ENCODE results near the gene SORCS1. TPM values are rescaled to one million over a fixed set of nuclear protein-coding genes. Genes with fewer than 3 reads are reported as not detected.

Gene SORCS1
- total and polyA plus RNA-seq, 2 of the 13 experiments (the other 11 are each of a cell fraction or from before 2014, with no cell fraction given): not detected

GRCh38 chr10:107169516-107169915 is 5.0 kb upstream of the SORCS1 start:
- DNase-seq (ENCODE audit: low spot score) (no peak), ATAC-seq (no peak), FAIRE-seq (no peak)
- TF ChIP-seq AGO2 (optimal IDR thresholded peaks at IDR 0.05; ENCODE audit: low read depth, low read length): no peak
- no peak for TF ChIP-seq ZNF569 (CRISPR knock-in tag; IDR thresholded peaks at IDR 0.05; ENCODE audit: borderline replicate concordance)
- TF ChIP-seq PHB2 (IDR thresholded peaks at IDR 0.05; ENCODE audit: partially characterized antibody): no peak
- no peak for TF ChIP-seq CBX5 (CRISPR knock-in tag; IDR thresholded peaks at IDR 0.05; ENCODE audit: borderline replicate concordance)
- TF ChIP-seq NBN (conservative IDR thresholded peaks at IDR 0.05): no peak
- TF ChIP-seq ZNF121 (CRISPR knock-in tag; IDR thresholded peaks at IDR 0.05): no peak
- no peak for TF ChIP-seq GTF2F1 (IDR thresholded peaks at IDR 0.05; ENCODE audit: low read length)
- no peak for TF ChIP-seq IRX3 (CRISPR knock-in tag; IDR thresholded peaks at IDR 0.05; ENCODE audit: borderline replicate concordance, low read depth)
- no peak for TF ChIP-seq ZNF784 (CRISPR knock-in tag; IDR thresholded peaks at IDR 0.05; ENCODE audit: borderline replicate concordance)
- TF ChIP-seq PAWR (CRISPR knock-in tag; IDR thresholded peaks at IDR 0.05; ENCODE audit: borderline replicate concordance): no peak
- TF ChIP-seq DR1 (CRISPR knock-in tag; IDR thresholded peaks at IDR 0.05): no peak
- TF ChIP-seq SRSF9 (IDR thresholded peaks at IDR 0.05; ENCODE audit: borderline replicate concordance, insufficient read depth, low read depth, low read length, poor library complexity, severe bottlenecking): no peak
- no peak for TF ChIP-seq NFRKB (IDR thresholded peaks at IDR 0.05)
- TF ChIP-seq CEBPG (CRISPR knock-in tag; IDR thresholded peaks at IDR 0.05): no peak
- TF ChIP-seq ZSCAN12 (CRISPR knock-in tag; IDR thresholded peaks at IDR 0.05): no peak
- no peak for TF ChIP-seq MNT (IDR thresholded peaks at IDR 0.05)
- TF ChIP-seq MXD1 (CRISPR knock-in tag; IDR thresholded peaks at IDR 0.05): no peak
- TF ChIP-seq RFX1 (IDR thresholded peaks at IDR 0.05): no peak
- TF ChIP-seq SP4 (CRISPR knock-in tag; IDR thresholded peaks at IDR 0.05): no peak
- TF ChIP-seq SRSF1 (optimal IDR thresholded peaks at IDR 0.05; ENCODE audit: low read depth, low read length): no peak
- no peak overlapping the region for H3K9ac ChIP-seq (ENCODE audit: insufficient read depth, low read depth, low read length)
- POLR2A ChIA-PET: no interaction called here
- no TSS peak for BruUV-seq (replicated peaks)
- in situ Hi-C loops (cut with HindIII; ENCODE audit: extremely low pct_ligation_motif_present, low pct_unique_long_range_greater_than_20kb) (no loop called here), intact Hi-C loops (cut with micrococcal nuclease; ENCODE audit: unreplicated experiment) (no loop called here)
- H3K4me2 ChIP-seq (ENCODE audit: low read depth, low read length): no peak overlapping the region
- WGBS (ENCODE audit: low lambda C conversion rate): 0% methylated on average over 1 of the region's 1 CpG
- CTCF ChIA-PET (ENCODE audit: low intra/inter-chr PET ratio, low total read pairs): no interaction called here
- H2AFZ ChIP-seq (ENCODE audit: low read length): no peak overlapping the region
- H3K9me3 ChIP-seq (ENCODE audit: low read length): no peaks in the 10 kb centered on the region
- no peak overlapping the region for H3K4me3 ChIP-seq (replicated peaks in 1 of 3; ENCODE audit: insufficient read depth in 1 of 3, low read depth in 2 of 3, low read length in 3 of 3)
- H3K79me2 ChIP-seq (ENCODE audit: insufficient read depth, low read length): no peaks in the 10 kb centered on the region
- no peaks in the 10 kb centered on the region for H4K20me1 ChIP-seq (ENCODE audit: insufficient read depth, low read length)
- H3K36me3 ChIP-seq (replicated peaks in 1 of 2; ENCODE audit: control insufficient read depth in 1 of 2, insufficient read depth in 2 of 2, low read length in 2 of 2): no peaks in the 10 kb centered on the region
- no peak overlapping the region for H3K27ac ChIP-seq (ENCODE audit: extremely low read length, insufficient read depth, low read length)
- H3K27me3 ChIP-seq (ENCODE audit: control insufficient read depth in 1 of 2, insufficient read depth in 2 of 2, low read length in 2 of 2): peaks cover 0 to 8% of the 10 kb centered on the region in 2 experiments; a peak in 2 of 5 replicates
- H3K4me1 ChIP-seq (ENCODE audit: insufficient read depth, low read length): no peaks in the 10 kb centered on the region; the same call in 1 of the 2 replicates

Data from HepG2 (cell line).